GM21723 (cell line): ENCODE results near the gene APOBEC3C.
"Not testable (repeated sequence)": the region's sequence is repeated elsewhere in the genome, so short reads cannot be mapped to it uniquely, and the experiment has no call there.

Experiments
- ATAC-seq: cut with Tn5 transposase; IDR thresholded peaks from one replicate; pipeline ENCODE4 v1.9.1; 2021; ENCODE audit warnings: mild to moderate bottlenecking, moderate library complexity; ENCODE audit not compliant: unreplicated experiment

The APOBEC3C gene

DNA sequence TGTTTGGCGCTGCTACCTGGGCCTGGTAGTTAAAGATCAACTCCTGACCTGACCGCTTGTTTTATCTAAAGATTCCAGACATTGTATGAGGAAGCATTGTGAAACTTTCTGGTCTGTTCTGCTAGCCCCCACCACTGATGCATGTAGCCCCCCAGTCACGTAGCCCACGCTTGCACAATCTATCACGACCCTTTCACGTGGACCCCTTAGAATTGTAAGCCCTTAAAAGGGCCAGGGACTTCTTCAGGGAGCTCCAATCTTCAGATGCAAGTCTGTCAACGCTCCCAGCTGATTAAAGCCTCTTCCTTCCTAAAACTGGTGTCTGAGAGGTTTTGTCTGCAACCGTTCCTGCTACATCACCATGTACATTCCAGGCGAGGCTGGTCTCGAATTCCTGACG, 41.6 kb downstream of the APOBEC3C start:
- ATAC-seq, result no peak

DNA sequence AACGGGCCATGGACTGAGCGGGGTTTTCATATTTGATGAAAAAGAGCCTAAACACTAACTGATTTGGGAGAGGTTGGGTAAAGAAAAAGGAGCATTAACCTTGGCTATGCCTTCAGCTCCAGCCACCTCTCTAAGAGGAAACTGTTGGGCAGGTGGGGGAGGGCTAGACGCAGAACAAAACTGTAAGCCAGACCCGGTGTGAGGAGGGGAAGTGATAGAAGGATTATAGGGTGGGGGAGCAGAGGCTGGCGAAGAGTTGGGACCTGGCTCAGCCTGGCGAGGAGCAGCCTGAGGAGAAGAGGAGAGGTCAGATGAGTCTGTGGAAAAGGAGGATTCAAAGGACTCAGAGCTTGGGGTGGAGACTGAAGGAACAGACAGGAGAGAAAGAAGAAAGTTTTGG, 47.2 kb downstream of the APOBEC3C start:
- not testable (repeated sequence) for ATAC-seq

DNA sequence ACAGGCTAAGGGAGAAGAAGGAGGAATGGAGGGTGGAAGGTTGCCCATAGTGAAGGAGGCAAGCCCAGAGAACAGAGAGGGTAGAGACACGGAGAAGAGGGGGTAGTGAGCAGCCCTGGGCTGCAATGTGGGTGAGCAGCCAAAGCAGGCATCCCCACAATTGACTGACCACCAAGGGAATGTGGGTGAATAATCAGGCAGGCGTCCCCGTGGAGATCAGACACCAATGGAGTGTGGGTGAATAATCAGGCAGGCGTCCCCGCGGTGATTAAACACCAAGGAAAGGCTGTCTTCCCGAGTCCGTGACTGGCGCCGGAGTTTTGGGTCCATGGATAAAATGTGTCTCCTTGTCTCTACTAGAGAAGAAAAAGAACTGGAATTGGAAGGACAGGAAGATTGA, 47.9 kb downstream of the APOBEC3C start:
- not testable (repeated sequence) for ATAC-seq

DNA sequence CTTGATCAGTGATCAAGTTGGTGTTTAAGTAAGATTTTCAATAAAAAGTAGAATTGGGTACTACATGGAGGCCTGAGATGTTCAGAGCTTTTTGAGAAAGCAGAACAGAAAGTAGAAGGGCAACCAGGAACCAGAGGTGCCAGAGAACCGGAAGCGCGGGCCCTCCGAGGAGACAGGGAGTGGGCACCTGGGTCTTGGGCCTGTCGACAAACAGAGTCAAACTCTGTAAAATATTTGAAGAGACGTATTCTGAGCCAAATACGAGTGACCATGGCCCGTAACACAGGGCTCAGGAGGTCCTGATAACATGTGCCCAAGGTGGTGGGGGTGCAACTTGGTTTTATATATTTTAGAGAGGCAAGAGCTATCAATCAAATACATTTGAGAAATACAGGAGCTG, 49.8 kb downstream of the APOBEC3C start:
- not testable (repeated sequence) for ATAC-seq

DNA sequence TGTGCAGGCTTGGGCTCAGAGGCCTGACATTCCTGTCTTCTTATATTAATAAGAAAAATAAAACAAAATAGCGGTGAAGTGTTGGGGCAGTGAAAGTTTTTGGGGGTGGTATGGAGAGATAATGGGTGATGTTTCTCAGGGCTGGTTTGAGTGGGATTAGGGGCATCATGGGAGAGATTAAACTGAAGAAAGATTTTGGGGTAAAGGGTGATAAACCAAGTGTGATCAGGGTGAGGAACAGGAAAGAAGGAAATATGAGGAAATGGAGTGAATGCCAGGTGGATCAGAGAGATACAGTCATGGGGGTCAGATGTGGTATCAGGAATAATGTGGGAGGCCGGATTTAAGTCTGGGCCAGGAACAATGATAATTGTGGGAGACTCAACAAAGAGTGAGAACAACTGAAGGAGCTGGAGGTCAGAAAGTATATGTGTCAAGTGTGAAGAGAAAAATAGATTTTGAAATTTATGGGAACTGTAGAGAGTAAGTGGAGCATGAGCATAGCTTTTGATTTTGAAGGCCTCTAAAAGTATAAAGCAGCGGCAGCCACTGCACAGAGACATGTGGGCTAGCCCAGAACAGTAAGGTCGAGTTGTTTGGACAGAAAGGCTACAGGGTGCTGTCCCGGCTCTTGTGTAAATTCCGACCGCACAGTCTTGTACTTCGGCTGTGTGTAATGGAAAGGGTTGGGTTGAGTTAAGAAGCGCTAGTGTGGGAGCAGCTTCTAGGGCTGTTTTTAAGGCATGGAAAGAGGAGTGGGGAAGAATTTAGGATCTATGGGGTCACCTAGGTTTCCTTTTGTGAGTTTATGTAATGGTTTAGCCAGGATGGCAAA, 52.6 kb downstream of the APOBEC3C start:
- not testable (repeated sequence) for ATAC-seq

DNA sequence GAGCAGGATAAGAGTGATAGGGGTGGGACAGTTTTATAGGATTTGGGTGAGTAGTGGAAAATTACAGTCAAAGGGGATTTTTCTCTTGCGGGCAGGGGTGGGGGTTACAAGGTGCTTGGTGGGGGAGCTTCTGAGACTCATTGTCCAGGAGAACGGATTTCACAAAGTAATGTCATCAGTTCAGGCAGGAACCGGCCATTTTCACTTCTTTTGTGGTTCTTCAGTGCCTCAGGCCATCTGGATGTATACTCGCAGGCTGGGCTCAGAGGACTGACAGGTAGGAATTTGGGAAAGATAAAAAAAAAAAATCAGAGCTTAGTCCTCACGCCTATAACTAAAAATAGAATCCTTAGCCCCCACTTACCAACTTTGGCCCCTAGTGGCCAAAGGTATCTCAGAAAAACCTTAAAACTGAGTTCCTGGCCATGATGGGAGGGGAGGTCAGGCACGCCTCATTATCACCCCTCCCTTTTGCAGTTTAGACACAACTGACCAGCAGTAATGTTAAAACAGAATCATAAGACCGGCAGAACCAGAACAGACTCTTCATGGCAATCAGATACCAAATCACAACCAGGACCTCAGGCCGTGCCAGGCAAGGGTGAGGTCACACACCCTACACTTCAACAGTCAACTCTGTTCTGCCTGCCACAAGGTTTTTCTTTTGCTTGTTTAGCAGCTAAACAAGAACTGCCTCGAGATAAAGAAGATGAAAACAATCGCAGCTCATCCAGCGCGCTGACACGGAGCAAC, 54.2 kb downstream of the APOBEC3C start:
- ATAC-seq, result no peak
